ENCODE data around the gene GYS1.
"Not testable (repeated sequence)": the region's sequence is repeated elsewhere in the genome, so short reads cannot be mapped to it uniquely, and the experiment has no call there.

The GYS1 gene

DNA sequence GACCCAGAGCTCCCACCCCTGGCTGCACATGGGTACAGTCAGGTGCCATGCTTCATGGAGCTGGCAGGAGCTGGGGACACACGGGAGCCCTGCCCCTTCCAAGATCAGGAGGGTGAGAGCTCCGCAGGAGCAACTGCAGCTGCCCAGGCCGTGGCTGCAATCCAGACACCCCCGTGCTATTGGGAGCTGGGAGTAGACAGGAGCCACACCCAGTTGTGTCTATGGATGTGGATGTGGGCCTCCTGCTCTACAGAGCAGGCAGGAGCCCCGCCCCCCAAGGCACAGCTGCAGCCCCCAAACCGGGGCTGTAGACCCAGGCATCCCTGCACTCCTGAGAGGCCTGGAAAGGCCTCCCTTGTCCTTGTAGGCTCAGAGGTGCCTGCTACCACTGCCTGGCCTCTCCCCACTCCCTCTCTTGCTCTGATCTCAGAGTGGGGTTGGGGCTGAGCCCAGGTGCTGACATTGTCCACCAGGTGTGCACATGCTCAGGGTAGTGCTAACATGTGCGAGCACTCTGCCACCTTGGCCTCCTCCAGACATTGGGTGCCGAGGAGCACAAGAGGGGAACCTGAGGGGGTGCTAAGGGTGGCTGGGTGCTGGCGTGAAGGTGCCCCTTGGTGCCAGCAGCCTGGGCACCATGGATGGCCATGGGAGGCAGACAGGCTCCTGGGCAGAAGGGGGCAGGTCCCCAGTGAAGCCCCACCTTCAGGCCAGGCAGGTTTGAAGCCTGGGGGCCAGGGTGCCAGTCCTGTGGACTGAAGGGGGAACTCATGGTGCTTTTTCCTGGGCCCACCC lies 46.4 kb downstream of the GYS1 start:
- DNase-seq (ENCODE audit: low spot score): no peak
- FAIRE-seq: no peak

DNA sequence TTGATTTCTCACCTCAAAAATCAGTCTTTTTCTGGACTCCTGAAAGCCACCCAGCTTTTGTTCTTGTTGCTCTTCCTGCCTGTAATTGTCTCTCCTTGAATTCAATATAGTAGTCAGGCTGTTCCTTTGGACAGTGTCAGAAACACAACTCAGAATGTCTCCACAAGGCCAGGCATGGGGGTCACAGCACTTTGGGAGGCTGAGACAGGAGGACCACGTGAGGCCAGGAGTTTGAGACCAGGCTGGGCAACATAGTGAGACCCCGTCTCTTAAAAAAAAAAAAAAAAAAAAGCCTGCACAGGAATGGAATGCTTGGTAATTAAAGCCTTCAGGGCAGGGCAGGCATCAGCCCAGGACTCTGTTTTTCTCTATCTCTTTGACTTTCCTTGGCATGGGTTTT lies 47.3 kb downstream of the GYS1 start:
- FAIRE-seq: no peak
- no peak for DNase-seq (ENCODE audit: low spot score)

DNA sequence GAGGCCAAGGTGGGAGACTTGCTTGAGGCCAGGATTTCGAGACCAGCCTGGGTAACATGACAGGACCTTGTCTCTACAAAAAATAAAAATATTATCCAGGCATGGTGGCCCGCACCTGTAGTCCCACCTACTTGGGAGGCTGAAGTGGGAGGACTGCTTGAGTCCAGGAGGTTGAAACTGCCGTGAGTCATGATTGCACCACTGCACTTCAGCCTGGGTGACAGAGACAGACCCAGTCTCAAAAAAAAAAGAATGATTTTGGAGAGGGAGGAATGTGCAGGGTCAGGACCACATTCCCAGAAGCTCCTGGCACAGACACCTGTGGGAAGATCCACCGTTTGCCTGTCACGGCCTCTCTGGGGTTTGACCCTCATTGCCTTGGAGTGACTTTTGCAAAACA lies 47.7 kb downstream of the GYS1 start:
- DNase-seq (ENCODE audit: low spot score) (no peak), FAIRE-seq (no peak)

DNA sequence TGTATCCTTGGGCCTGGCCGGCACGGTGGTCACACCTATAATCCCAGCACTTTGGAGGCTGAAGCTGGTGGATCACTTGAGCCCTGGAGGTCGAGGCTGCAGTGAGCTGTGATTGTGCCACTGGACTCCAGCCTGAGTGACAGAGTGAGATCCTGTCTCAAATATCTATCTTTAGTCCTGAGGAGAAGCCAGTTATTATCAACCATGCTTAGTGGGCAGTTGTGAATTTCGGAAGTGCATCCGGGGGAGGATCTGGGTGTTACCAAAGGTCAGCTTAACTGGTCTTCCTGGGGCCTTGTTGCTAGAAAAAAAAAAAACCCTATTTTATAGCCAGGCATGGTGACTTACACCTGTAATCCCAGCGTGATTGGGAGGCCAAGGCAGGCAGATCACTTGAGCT lies 50.0 kb downstream of the GYS1 start:
- FAIRE-seq: no peak

DNA sequence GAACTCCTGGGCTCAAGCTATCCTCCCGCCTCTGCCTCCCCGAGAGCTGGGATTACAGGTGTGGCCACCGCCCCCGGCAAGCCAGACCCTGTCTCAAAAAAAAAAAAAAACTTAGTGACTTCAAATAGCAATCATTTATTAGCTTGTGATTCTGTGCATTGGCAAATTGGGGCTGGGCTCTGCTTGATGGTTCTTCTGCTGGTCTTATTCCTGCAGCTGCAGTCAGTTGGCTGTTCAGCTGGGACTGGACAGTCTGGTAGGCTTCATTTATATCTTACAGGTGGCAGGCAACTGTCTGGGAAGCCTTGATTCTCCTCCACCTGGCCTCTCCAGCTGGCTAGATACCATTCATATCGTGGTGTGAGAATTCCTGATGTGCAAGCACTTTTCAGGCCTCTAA lies 52.2 kb downstream of the GYS1 start:
- no peak for FAIRE-seq

More for the DNA sequence above, 50.0 kb downstream of the GYS1 start:
- no peak for DNase-seq (ENCODE audit: low spot score)

DNA sequence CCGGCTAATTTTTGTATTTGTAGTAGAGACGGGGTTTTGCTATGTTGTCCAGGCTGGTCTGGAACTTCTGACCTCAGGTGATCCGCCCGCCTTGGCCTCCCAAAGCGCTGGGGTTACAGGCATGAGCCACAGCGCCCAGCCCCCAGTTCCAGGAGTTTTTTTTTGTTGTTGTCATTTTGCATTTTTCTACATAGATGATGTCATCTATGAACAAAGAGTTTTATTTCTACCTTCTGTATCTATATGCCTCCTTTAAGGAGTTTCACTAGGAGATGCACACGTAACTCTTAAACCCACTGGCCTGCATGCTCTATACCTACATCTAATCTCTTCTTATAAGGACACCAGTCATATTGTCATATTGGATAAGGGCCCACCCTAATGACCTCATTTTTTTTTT lies 54.9 kb downstream of the GYS1 start:
- FAIRE-seq (no peak), DNase-seq (ENCODE audit: low spot score) (no peak)

More for the DNA sequence above, 52.2 kb downstream of the GYS1 start:
- DNase-seq (ENCODE audit: low spot score): no peak

DNA sequence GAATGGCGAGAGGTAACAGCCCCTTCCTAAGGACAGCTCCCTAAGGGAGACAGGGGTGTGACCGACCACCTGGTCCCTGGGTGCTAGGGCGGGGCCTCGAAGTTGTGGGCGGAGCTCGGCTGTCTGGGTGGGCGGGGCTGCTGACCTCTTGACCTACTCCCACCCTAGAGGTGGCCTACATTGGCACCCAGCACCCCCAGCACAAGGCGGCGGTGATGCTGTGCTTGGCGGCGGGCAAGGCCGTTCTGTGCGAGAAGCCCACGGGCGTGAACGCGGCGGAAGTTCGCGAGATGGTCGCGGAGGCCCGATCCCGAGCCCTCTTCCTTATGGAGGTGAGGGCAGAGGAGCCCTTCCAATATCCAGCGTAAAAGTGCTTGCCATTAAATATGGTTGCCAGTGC lies 57.2 kb downstream of the GYS1 start:
- FAIRE-seq: no peak

DNA sequence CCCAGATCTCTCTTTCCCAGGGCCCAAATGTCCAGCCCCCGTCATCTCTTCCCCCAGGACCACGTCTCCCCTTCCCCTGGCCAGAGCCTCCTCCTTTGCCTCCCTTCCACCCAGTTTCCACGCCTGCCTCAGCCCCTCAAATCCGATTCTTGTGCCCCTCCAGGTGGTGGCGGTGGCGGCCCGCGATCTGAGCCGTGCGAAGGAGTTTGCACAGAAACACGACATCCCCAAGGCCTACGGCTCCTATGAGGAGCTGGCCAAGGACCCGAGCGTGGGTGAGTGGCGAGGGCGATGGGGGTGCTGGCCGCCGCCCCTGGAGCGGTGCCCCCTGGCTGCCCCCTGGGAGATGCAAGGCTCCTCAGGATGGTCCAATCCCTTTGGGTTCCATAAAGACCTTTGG lies 58.3 kb downstream of the GYS1 start:
- FAIRE-seq: no peak
- no peak for DNase-seq (ENCODE audit: low spot score)

More for the DNA sequence above, 57.2 kb downstream of the GYS1 start:
- DNase-seq (ENCODE audit: low spot score): no peak

DNA sequence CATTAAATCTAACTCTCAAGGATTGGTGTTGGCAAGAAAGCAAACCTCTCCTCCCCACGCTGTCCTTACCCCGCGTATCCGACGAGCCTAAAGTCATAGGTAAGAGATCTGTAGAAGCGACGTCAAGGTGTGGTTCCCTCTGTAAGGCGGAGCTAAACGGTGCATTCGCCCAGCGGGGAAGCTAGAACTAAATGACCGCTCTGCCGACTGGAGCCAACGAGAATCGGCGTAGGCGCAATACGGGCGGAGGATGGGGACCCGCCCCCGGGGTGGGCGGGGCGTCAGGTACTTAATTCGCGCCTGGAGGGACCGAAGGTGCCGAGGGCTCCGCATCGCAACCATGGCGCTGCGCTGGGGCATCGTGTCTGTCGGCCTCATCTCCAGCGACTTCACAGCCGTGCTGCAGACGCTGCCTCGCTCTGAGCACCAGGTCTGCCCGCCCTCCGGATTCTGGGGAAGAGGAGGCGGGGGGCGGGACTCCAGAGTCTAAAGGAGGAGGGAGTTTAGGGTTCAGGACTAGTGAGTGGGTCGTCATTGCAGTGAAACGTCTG lies 59.7 kb downstream of the GYS1 start, which contains the start of gene DHDH:
TSS of gene DHDH (plus strand) at position 318 of the 551 bp plus-strand sequence. CDS start at position 341, 23 bp downstream.
- FAIRE-seq (no peak), DNase-seq (ENCODE audit: low spot score) (peak; percentile 8)

DNA sequence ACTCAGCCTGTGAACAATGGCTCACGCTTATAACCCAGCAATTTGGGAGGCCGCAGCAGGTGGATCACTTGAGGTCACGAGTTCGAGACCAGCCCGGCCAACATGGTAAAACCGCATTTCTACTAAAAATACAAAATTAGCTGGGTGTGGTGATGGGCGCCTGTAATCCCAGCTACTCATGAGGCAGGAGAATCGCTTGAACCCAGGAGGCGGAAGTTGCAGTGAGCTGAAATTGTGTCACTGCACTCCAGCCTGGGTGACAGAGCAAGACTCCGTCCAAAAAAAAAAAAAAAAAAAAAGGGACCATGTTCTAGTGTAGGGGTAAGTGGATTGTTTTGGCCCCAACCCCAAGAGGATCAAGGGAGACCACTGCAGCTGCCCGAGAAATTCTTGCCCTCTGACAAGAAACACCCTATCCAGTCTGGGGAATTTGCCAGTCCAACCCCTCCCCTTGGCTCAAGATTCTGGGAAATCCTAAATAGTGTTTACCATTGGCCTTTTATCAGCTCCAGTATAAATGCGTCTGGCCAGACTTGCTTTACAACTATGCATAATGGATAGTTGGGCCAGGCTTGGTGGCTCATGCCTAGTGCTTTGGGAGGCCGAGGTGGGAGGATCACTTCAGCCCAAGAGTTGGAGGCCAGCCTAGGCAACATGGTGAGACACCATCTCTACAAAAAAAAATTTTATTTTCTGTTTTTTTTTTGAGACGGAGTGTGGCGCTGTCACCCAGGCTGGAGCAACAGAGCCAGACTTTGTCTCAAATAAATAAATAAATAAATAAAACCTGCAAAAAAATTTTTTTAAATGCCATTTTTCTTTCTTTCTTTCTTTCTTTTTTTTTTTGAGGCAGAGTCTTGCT lies 64.7 kb downstream of the GYS1 start:
- DNase-seq (ENCODE audit: low spot score): no peak
- no peak for FAIRE-seq

DNA sequence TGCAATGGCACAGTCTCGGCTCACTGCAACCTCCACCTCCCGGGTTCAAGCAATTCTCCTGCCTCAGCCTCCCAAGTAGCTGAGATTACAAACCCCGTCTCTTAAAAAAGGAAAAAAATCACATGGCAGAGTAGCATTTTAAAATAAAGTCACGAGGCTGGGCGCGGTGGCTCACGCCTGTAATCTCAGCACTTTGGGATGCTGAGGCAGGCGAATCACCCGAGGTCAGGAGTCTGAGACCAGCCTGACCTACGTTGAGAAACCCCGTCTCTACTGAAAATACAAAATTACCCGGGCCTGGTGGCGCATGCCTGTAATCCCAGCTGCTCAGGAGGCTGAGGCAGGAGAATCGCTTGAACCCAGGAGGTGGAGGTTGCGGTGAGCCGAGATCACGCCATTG lies 65.4 kb downstream of the GYS1 start:
- not testable (repeated sequence) for FAIRE-seq; DNase-seq (ENCODE audit: low spot score)

DNA sequence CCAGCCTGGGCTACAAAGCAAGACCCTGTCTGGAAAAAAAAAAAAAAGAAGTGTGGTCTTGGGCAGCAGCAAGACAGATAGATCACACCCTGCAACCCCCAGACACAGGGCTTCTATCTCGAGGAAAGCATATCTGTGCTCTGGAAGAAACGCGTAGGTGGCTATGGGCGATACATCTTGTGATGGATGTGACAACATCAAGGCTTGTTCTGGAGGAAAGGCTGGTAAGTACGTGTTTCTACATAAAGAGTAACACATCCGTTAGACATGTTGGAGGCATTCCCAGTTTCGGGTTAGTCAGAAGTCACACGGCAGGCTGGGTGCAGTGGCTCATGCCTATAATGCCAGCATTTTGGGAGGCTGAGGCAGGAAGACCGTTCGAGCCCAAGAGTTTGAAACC lies 66.2 kb downstream of the GYS1 start:
- DNase-seq (ENCODE audit: low spot score) (peak; percentile 88), FAIRE-seq (peak; percentile 85)

DNA sequence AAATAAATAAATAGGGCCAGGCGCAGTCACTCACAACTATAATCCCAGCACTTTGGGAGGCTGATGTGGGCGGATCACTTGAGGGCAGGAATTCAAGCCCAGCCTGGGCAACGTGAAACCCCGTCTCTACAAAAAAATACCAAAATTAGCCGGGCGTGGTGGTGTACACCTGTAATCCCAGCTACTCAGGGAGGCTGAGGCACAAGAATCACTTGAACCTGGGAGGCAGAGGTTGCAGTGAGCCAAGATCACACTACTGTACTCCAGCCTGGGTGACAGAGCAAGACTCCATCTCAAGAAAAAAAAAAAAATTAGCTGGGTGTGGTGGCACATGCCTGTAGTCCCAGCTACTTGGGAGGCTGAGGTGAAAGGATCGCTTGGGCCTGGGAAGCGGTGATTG lies 67.2 kb downstream of the GYS1 start:
- FAIRE-seq; DNase-seq (ENCODE audit: low spot score): not testable (repeated sequence)

DNA sequence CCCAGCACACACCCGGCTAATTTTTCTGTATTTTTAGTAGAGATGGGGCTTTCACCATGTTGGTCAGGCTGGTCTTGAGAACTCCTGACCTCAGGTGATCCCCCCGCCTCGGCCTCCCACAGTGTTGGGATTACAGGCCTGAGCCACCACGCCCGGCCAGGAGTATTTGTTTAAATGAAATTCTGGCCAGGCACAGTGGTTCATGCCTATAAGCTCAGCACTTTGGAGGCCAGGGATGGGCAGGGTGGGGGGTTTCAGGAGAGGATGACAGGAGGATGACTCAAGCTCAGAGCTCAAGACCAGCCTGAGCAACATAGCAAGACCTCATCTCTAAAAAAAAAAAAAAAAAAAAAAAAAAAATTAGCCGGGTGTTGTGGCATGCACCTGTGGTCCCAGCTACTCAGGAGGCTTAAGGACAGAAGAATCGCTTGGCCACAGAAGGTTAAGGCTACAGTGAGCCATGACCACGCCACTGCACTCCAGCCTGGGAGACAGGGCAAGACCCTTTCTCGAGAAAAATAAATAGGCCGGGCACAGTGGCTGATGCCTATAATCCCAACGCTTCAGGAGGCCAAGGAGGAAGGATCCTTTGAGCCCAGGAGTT lies 67.8 kb downstream of the GYS1 start:
- peak; percentile 79 for DNase-seq (ENCODE audit: low spot score)
- FAIRE-seq: peak; percentile 30

DNA sequence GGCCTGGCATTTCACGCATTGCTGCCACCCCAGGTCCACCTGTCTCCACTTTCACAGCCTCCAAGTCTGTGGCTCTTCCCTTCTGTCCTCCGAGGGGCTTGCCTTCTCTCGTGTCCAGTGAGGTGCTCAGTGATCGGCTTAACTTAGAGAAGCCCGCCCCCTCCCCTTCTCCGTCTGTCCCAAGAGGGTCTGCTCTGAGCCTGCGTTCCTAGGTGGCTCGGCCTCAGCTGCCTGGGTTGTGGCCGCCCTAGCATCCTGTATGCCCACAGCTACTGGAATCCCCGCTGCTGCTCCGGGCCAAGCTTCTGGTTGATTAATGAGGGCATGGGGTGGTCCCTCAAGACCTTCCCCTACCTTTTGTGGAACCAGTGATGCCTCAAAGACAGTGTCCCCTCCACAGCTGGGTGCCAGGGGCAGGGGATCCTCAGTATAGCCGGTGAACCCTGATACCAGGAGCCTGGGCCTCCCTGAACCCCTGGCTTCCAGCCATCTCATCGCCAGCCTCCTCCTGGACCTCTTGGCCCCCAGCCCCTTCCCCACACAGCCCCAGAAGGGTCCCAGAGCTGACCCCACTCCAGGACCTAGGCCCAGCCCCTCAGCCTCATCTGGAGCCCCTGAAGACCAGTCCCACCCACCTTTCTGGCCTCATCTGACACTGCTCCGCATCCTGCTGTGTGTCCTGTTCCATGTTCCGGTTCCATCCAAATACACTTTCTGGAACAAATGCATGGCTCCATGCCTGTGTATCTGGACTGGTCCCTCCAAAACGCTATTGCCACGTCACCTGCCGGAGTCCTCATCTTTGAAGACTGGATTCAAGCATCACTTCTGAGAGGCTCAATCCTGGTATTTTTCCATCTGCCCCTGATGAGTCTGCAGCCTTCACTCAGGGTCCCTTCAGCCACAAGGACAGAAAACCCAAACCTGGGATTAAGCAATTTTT lies 70.3 kb downstream of the GYS1 start:
- DNase-seq (ENCODE audit: low spot score) (no peak), FAIRE-seq (no peak)

DNA sequence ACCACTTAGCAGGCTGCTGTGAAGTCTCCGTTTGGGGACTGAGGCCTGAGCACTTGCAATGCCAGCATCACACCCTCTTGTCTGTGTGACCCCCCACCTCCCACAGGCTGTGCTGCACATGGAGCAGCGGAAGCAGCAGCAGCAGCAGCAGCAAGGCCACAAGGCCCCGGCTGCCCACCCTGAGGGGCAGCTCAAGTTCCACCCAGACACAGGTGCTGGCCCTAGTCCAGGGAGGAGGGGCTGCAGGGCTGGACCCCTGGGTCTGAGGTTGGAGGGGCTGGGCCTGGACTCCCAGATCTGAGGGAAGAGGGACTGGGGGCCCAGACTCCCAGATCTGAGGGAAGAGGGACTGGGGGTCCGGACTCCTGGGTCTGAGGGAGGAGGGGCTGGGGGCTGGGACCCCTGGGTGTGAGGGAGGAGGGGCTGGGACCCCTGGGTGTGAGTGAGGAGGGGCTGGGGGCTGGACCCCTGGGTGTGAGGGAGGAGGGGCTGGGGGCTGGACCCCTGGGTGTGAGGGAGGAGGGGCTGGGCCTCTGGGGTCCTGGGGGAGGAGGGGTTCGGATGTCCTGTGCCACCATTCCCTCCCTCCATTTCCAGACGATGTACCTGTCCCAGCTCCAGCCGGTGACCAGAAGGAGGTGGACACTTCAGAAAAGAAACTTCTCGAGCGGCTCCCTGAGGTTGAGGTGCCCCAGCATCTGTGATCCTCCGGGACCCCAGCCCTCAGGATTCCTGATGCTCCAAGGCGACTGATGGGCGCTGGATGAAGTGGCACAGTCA lies 71.2 kb downstream of the GYS1 start:
- no peak for FAIRE-seq

DNA sequence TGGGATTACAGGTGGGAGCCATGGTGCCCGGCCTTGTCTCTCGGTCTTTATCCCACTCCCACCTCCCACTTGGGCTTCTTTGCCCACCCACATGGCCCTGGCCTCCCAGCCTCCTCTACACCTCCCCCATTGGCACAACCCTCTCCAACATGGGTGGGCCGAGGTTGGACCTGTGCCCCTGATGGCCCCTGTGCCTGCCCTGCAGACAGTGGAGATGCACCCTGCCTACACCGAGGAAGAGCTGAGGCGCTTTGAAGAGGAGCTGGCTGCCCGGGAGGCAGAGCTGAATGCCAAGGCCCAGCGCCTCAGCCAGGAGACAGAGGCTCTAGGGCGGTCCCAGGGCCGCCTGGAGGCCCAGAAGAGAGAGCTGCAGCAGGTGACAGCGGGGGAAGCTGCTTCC lies 72.2 kb downstream of the GYS1 start:
- no peak for DNase-seq (ENCODE audit: low spot score)

More for the DNA sequence above, 71.2 kb downstream of the GYS1 start:
- DNase-seq (ENCODE audit: low spot score): no peak

DNA sequence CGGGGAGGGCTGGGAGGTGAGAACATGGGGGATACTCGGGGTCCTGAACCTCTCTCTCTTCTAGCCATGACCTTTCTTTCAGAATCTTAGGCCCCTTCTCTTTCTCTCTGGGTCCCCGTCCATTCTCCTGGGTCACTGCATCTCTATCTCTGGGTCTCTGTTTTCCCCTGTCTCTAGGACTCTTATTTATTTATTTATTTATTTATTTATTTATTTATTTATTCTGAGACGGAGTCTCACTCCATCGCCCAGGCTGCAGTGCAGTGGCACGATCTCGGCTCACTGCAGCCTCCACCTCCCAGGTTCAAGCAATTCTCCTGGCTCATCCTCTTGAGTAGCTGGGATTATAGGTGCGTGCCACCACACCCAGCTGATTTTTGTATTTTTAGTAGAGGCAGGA lies 73.8 kb downstream of the GYS1 start:
- DNase-seq (ENCODE audit: low spot score); FAIRE-seq: not testable (repeated sequence)

More for the DNA sequence above, 72.2 kb downstream of the GYS1 start:
- FAIRE-seq: no peak

DNA sequence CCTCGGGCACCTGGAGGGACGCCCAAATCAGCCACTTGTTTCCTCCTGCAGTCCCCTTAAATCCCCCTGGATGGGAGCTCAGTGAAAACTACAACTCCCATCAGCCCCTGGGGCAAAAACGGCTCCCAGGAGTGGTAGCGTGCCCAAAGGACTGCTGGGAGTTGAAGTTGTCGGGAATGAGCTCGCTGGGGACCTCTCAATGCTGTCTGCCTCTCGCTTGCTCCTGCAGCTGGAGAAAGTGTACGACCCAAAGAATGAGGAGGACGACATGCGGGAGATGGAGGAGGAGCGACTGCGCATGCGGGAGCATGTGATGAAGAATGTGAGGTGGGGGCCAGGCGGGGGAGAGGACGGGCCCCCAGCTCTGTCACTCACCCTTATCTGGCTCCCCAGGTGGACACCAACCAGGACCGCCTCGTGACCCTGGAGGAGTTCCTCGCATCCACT lies 74.3 kb downstream of the GYS1 start:
- DNase-seq (ENCODE audit: low spot score) (no peak), FAIRE-seq (no peak)
